ENCODE measurements around the gene POU6F2. TPM values are rescaled to one million over a fixed set of nuclear protein-coding genes. Genes with fewer than 3 reads are reported as not detected.
"Not testable (repeated sequence)": the region's sequence is repeated elsewhere in the genome, so short reads cannot be mapped to it uniquely, and the experiment has no call there.

POU6F2 gene
- total RNA-seq, 1 donor from 2014 or later = 34.7 TPM

DNA sequence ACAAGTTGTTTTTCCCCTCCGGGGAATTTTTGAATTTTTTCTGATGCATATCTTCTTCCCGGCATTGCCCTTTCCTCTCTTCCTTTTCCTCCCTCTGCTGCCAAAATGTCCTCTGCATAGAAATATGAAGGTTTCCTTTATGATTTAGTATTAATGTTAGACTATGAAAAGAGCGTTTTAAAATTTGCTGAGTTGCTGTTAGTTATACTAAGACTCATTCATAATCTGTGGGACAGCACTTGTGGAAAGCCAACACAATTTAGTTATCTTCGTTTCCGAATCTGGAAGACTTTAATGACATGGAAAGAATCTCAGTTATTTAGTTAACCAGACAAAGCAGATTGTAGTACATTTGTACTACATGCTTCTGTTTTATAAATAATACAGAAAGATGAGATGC lies 25.0 kb downstream of the POU6F2 start:
- no peak for DNase-seq
- H3K4me3 Mint-ChIP-seq (ENCODE audit: unreplicated experiment) = no peak overlapping the region
- TF ChIP-seq, protein P1, sequence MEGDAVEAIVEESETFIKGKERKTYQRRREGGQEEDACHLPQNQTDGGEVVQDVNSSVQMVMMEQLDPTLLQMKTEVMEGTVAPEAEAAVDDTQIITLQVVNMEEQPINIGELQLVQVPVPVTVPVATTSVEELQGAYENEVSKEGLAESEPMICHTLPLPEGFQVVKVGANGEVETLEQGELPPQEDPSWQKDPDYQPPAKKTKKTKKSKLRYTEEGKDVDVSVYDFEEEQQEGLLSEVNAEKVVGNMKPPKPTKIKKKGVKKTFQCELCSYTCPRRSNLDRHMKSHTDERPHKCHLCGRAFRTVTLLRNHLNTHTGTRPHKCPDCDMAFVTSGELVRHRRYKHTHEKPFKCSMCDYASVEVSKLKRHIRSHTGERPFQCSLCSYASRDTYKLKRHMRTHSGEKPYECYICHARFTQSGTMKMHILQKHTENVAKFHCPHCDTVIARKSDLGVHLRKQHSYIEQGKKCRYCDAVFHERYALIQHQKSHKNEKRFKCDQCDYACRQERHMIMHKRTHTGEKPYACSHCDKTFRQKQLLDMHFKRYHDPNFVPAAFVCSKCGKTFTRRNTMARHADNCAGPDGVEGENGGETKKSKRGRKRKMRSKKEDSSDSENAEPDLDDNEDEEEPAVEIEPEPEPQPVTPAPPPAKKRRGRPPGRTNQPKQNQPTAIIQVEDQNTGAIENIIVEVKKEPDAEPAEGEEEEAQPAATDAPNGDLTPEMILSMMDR (IDR thresholded peaks at IDR 0.05; ENCODE audit: partially characterized antibody, unreplicated experiment) = no peak
- H3K36me3 Mint-ChIP-seq (ENCODE audit: unreplicated experiment) = peaks cover 4% of the 10 kb centered on the region
- peaks cover 12% of the 10 kb centered on the region for H3K4me1 Mint-ChIP-seq (ENCODE audit: low read depth, unreplicated experiment)
- H3K9me3 Mint-ChIP-seq (ENCODE audit: unreplicated experiment) = no peaks in the 10 kb centered on the region
- no peaks in the 10 kb centered on the region for H3K27me3 Mint-ChIP-seq (ENCODE audit: unreplicated experiment)
- H3K27ac Mint-ChIP-seq (ENCODE audit: unreplicated experiment) = no peak overlapping the region

DNA sequence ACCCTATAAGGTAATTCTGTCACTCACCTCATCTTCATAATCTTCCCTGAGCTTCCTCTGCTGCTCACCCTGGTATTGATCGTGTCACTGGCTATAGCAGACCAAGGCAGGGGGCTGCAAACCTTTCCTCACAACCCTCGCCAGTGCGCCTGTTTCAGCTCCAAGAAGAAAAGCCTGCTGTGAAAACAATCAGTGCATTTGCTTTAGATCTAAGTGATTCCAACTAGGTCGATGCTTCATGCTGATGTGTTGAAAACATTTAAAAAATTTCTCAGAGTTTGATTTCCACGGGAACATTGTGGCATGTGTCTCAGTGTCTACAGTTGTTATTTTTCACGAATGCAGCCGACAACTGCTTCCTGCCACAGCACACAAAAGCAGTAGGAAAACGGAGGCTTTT lies 27.3 kb downstream of the POU6F2 start:
- peaks cover 4% of the 10 kb centered on the region for H3K36me3 Mint-ChIP-seq (ENCODE audit: unreplicated experiment)
- H3K27ac Mint-ChIP-seq (ENCODE audit: unreplicated experiment) = peak overlapping the region; percentile 74
- no peaks in the 10 kb centered on the region for H3K9me3 Mint-ChIP-seq (ENCODE audit: unreplicated experiment)
- H3K27me3 Mint-ChIP-seq (ENCODE audit: unreplicated experiment) = no peaks in the 10 kb centered on the region
- peak; percentile 15 for DNase-seq
- H3K4me1 Mint-ChIP-seq (ENCODE audit: low read depth, unreplicated experiment) = peaks cover 10% of the 10 kb centered on the region
- TF ChIP-seq, protein P1 (IDR thresholded peaks at IDR 0.05; ENCODE audit: partially characterized antibody, unreplicated experiment) = no peak
- no peak overlapping the region for H3K4me3 Mint-ChIP-seq (ENCODE audit: unreplicated experiment)

DNA sequence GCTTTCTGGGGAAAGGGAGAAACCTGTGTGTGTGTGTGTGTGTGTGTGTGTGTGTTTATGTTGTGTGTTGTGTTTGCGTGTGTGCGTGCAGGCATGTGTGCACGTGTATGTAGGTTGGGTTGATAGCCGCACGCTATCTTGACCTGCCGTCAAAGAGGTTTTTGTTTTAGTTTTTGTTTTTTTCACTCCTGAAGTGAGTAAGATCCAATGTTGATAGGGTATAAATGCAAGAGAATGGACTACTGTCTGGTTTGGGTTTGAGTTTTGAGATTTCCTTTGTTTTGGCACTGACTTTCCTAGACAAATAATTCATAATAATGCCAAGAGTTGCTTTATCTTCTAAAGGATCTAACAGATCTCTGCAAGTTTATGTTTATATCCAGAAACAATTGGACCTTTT lies 27.8 kb downstream of the POU6F2 start:
- Mint-ChIP-seq H3K36me3 (ENCODE audit: unreplicated experiment) (peaks cover 4% of the 10 kb centered on the region), H3K27me3 (ENCODE audit: unreplicated experiment) (no peaks in the 10 kb centered on the region), H3K4me1 (ENCODE audit: low read depth, unreplicated experiment) (peaks cover 10% of the 10 kb centered on the region), H3K27ac (ENCODE audit: unreplicated experiment) (peak overlapping the region; percentile 74), H3K9me3 (ENCODE audit: unreplicated experiment) (no peaks in the 10 kb centered on the region), H3K4me3 (ENCODE audit: unreplicated experiment) (no peak overlapping the region)
- no peak for DNase-seq
- TF ChIP-seq, protein P1 (IDR thresholded peaks at IDR 0.05; ENCODE audit: partially characterized antibody, unreplicated experiment) = no peak

DNA sequence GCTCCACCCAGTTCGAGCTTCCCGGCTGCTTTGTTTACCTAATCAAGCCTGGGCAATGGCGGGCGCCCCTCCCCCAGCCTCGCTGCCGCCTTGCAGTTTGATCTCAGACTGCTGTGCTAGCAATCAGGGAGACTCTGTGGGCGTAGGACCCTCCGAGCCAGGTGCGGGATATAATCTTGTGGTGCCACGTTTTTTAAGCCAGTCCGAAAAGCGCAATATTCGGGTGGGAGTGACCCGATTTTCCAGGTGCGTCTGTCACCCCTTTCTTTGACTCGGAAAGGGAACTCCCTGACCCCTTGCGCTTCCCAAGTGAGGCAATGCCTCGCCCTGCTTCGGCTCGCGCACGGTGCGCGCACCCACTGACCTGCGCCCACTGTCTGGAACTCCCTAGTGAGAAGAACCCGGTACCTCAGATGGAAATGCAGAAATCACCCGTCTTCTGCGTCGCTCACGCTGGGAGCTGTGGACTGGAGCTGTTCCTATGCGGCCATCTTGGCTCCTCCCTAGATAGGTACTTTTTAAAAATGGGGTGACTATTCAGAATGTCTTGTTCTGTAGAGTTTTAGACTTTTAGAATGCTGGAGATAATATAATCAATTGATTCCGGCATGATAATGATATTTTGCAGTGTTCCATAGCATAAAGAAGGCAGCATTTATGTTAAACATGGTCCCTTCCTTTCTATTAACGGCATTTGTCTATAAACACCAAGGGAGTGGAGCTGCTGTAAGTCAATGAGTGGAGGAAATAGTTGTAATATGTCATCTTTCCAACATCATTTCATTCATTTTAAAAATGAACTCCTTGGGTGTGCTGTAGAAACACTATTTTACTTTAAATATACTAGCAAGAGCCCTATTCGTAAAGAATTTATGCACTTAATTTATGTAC lies 35.6 kb downstream of the POU6F2 start:
- Mint-ChIP-seq H3K27ac (ENCODE audit: unreplicated experiment) (peak overlapping the region; percentile 98), H3K4me3 (ENCODE audit: unreplicated experiment) (peak overlapping the region; percentile 88)
- H3K4me1 Mint-ChIP-seq (ENCODE audit: low read depth, unreplicated experiment); H3K36me3 Mint-ChIP-seq (ENCODE audit: unreplicated experiment); H3K9me3 Mint-ChIP-seq (ENCODE audit: unreplicated experiment); DNase-seq; H3K27me3 Mint-ChIP-seq (ENCODE audit: unreplicated experiment): not testable (repeated sequence)

DNA sequence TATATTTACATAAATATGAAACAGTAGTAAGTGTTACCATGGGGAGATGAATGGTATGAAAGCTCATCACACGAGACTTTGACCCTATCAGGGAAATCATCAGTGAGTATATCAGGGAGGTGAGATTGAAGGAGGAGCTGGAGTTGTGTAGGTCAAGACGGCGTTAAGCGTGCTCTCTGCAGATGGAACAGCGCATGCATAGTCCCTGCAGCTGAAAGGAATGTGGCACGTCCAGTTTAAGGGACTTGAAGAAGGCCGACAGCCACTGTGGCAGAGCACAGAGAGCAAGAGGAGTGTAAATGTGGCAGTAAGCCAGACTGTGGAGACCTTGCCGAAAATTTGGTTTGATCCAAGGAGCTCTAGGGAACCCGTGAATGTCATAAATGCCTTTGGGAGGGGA lies 38.9 kb downstream of the POU6F2 start:
- peaks cover 2% of the 10 kb centered on the region for H3K9me3 Mint-ChIP-seq (ENCODE audit: unreplicated experiment)
- peaks cover 5% of the 10 kb centered on the region for H3K36me3 Mint-ChIP-seq (ENCODE audit: unreplicated experiment)
- H3K4me3 Mint-ChIP-seq (ENCODE audit: unreplicated experiment) = no peak overlapping the region
- DNase-seq = no peak
- TF ChIP-seq, protein P1 (IDR thresholded peaks at IDR 0.05; ENCODE audit: partially characterized antibody, unreplicated experiment) = no peak
- no peak overlapping the region for H3K27ac Mint-ChIP-seq (ENCODE audit: unreplicated experiment)
- peaks cover 8% of the 10 kb centered on the region for H3K4me1 Mint-ChIP-seq (ENCODE audit: low read depth, unreplicated experiment)
- H3K27me3 Mint-ChIP-seq (ENCODE audit: unreplicated experiment) = no peaks in the 10 kb centered on the region
